Esophagus squamous epithelium (tissue), 5 donors: ENCODE results near the gene PLXNC1. TPM values are rescaled to one million over a fixed set of nuclear protein-coding genes. Genes with fewer than 3 reads are reported as not detected.
A peak's percentile ranks its signal among the peaks of the same experiment; 100 is the strongest.

Experiments
- DNase-seq: peaks from one replicate; lab custom pipeline; 2025; lab: John Stamatoyannopoulos, UW
- H3K27ac ChIP-seq, 4 donors: fragments of 200-600 bp; sonication (generic); one replicate each; pipeline ENCODE4 v1.5.1; 2016 to 2019; ENCODE audit warnings: mild to moderate bottlenecking in 1 of 4
- H3K27me3 ChIP-seq, 4 donors: fragments of 200-600 bp; sonication (generic); 1 replicate in 3 of 4; 2 replicates in 1 of 4; pipeline versions ENCODE4 v1.5.1 to v1.6.0; 2017 to 2021; ENCODE audit warnings: antibody characterized with exemption in 1 of 4
- H3K36me3 ChIP-seq, 3 donors: fragments of 200-600 bp; sonication (generic); one replicate each; pipeline ENCODE4 v1.5.1; 2016 to 2019
- H3K4me1 ChIP-seq, 3 donors: fragments of 200-600 bp; sonication (generic); one replicate each; pipeline ENCODE4 v1.5.1; 2017 to 2019
- H3K4me3 ChIP-seq, 4 donors: fragments of 200-600 bp; sonication (generic); 1 replicate in 3 of 4; 2 replicates in 1 of 4; pipeline ENCODE4 v1.5.1; 2016 to 2019; ENCODE audit warnings: mild to moderate bottlenecking in 2 of 4, moderate library complexity in 1 of 4
- H3K9me3 ChIP-seq, 3 donors: fragments of 200-600 bp; sonication (generic); one replicate each; pipeline ENCODE4 v1.5.1; 2016 to 2019
- POLR2A ChIP-seq, 4 donors: fragments of 450-650 bp; IDR thresholded peaks; one replicate each; pipeline ENCODE4 v1.6.1; 2017; ENCODE audit warnings: antibody characterized with exemption in 4 of 4, mild to moderate bottlenecking in 4 of 4, moderate library complexity in 3 of 4
- WGBS, 2 donors: methylation state at CpG; one replicate each; pipeline ENCODE4 v1.1.5; 2018; 5-methylcytosine and 5-hydroxymethylcytosine counted together
- intact Hi-C: fragments of 100-400 bp; cut with DNase I; formaldehyde crosslinking; loops from one replicate; pipeline ENCODE4 v1.15.0; 2022
- total RNA-seq, 4 donors: library from RNA; depleted of rRNA; stranded (reverse); fragments of >200 nt; gene quantifications; one replicate each; pipeline ENCODE4 v1.1.0, GENCODE V29; 2016
- TF ChIP-seq, protein P1 (sequence below), 6 experiments: fragments of 450-650 bp in 4 of 6; fragments of 200-600 bp in 2 of 6; sonication (generic) in 2 of 6; IDR thresholded peaks; one replicate each; pipeline ENCODE4 v1.5.1; 2016 to 2019; ENCODE audit warnings: antibody characterized with exemption in 6 of 6, mild to moderate bottlenecking in 4 of 6, moderate library complexity in 4 of 6
- donor health status: DM: yes; HTN: yes; CAD: no.

PLXNC1 gene
- total RNA-seq, 4 donors from 2014 or later = 1.0 to 6.7 (median 2.6) TPM

DNA sequence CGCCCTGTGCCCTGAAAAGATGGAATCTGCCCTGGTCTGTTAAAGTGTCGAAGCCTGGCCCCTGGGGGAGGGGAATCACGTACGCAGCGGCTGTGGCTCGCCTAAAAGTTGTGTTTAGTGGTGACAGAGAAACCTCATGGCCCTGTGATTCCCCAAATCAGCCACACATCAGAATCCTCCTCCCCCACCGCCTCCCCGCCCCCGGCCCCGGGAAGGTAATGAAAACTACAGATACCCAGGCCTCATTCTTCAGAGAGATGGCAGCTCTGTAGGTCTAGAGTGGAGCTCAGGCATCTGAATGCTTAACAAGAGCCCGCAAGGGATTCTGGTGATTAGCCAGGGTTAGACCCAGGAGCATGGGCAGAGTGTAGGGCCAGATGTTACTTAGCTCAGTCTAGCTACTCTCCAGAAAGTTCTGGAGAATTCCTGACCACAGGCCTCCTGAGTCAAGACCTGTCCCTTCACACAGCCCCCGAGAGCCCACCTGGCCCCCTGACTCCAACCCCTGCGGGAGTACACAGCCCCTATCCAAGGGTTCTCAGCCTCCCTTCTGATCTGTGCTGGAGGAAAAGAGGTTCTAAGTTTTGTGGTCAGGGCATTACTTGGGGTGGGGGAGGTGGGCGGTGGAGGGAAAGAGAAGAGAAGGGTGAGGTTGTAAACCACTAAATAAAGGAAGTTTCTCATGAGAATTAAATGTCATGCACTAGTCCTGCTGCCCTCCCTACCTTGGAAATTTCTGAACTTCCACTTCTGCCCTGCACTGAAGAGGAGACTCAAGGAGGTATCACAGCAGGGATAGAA, 114.8 kb downstream of the PLXNC1 start:
- intact Hi-C loops = no loop called here
- no peaks in the 10 kb centered on the region for H3K36me3 ChIP-seq
- WGBS, 2 donors = 41 to 86% methylated on average over 3 to 9 of the region's 14 CpGs
- H3K27me3 ChIP-seq = no peaks in the 10 kb centered on the region
- TF ChIP-seq POLR2A (IDR thresholded peaks at IDR 0.05) = no peak
- TF ChIP-seq, protein P1, sequence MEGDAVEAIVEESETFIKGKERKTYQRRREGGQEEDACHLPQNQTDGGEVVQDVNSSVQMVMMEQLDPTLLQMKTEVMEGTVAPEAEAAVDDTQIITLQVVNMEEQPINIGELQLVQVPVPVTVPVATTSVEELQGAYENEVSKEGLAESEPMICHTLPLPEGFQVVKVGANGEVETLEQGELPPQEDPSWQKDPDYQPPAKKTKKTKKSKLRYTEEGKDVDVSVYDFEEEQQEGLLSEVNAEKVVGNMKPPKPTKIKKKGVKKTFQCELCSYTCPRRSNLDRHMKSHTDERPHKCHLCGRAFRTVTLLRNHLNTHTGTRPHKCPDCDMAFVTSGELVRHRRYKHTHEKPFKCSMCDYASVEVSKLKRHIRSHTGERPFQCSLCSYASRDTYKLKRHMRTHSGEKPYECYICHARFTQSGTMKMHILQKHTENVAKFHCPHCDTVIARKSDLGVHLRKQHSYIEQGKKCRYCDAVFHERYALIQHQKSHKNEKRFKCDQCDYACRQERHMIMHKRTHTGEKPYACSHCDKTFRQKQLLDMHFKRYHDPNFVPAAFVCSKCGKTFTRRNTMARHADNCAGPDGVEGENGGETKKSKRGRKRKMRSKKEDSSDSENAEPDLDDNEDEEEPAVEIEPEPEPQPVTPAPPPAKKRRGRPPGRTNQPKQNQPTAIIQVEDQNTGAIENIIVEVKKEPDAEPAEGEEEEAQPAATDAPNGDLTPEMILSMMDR (IDR thresholded peaks at IDR 0.05) = no peak
- peak overlapping the region; percentile 59 to 89 (median 83) for H3K27ac ChIP-seq
- peak overlapping the region; percentile 48 to 67 (median 53) for H3K4me3 ChIP-seq
- no peak for DNase-seq
- peaks cover 3 to 64% (median 15%) of the 10 kb centered on the region in 3 donors for H3K4me1 ChIP-seq
- no peaks in the 10 kb centered on the region for H3K9me3 ChIP-seq

DNA sequence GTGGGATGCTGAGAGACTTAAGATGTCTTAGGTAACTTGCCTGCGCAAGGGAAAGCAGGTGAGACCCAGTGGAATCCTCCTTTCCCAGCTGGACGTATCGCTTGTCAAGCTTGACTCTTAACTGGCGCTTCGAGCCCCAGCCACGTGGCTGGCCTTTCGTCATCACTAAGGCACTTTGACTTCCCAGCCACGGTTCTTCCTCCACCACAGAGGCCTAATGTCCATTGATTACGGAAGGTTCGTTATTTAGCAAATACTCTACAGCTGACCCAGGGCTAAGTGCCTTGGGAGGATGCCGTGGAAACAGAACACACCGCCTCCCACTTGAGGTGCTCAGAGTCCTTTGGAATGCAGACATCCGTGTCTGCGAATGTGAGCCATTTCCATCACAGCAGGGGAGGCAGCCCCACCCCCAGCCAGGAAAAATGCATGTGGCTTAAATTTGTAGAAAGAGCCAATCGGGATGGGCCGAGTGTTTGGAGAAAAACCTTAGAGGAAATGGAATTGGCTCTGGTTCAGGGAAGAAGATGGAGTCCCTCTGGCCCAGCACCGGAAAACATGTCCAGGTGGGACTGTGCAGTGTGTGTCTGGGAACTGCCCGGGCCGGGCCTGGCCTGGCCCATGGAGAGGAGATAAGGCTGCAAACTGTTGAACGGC, 115.7 kb downstream of the PLXNC1 start:
- 70 to 77% methylated on average over 17 to 18 of the region's 20 CpGs for WGBS, 2 donors

DNA sequence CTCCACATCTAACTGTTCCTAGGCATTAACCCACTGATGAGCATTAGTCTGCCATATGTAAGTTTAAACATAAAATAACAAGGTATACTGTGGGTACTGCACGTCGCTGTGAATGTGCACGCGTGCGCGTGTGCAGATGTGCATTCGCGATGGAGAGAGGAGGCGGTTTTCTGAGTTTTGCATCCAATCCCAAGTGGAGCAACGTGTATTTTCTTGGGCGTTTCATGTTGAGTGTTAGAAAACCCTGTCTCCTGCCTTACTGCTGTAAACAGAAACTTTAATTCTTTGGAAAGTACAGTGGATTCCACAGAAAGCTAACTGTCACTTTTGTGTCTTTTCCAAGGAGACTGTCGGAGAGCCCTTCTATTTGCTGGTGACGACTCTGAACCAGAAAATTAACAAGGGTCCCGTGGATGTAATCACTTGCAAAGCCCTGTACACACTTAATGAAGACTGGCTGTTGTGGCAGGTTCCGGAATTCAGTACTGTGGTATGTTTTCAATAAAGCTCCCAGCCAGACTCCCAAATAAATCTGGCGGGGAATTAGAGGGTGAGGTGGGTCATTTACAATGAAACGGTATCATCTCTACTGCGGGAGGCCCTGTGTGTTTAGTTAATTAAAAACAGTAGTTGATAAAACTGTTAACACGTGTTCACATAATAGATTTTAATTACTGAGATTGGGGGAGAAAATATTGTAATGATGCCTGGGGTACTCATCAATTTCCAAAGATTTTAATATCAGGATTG, 116.5 kb downstream of the PLXNC1 start:
- Histone ChIP-seq H3K27me3 (no peaks in the 10 kb centered on the region), H3K9me3 (no peaks in the 10 kb centered on the region), H3K27ac (no peak overlapping the region), H3K4me1 (peaks cover 3 to 70% (median 15%) of the 10 kb centered on the region in 3 donors), H3K4me3 (no peak overlapping the region), H3K36me3 (no peaks in the 10 kb centered on the region)
- DNase-seq = no peak
- 86 to 89% methylated on average over 18 of the region's 19 CpGs for WGBS, 2 donors
- intact Hi-C loops = no loop called here
- TF ChIP-seq, protein P1 (IDR thresholded peaks at IDR 0.05) = no peak
- TF ChIP-seq POLR2A (IDR thresholded peaks at IDR 0.05) = no peak

More for the DNA sequence above, 115.7 kb downstream of the PLXNC1 start:
- no peak for DNase-seq
- H3K36me3 ChIP-seq = no peaks in the 10 kb centered on the region
- no peaks in the 10 kb centered on the region for H3K27me3 ChIP-seq
- no peaks in the 10 kb centered on the region for H3K9me3 ChIP-seq
- no peak overlapping the region for H3K4me3 ChIP-seq
- peak overlapping the region in 2 of 4 donors; percentile 83 to 89 for H3K27ac ChIP-seq
- peaks cover 3 to 70% (median 15%) of the 10 kb centered on the region in 3 donors for H3K4me1 ChIP-seq
- TF ChIP-seq, protein P1 (IDR thresholded peaks at IDR 0.05) = no peak
- no peak for TF ChIP-seq POLR2A (IDR thresholded peaks at IDR 0.05)
- intact Hi-C loops = no loop called here

DNA sequence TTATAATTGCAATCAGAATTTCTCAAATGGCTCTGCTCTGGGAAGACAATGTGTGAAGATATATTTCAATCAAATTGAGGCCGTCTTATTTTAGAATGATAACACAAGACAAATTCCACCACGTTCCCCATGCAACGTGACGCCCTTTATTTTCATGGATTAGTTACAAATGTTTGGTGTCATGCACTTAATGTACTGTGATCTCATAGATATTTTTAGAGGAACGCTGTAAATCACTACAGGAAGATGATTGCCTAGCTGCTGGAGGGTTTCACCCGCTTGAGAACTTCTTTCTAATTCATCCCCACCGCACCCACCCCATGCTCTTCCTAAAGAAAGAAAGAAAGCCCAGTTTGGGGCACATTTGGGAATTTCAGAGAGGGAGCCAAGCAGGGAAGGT, 117.2 kb downstream of the PLXNC1 start:
- intact Hi-C loops = no loop called here
- no peak for DNase-seq
- Histone ChIP-seq H3K36me3 (no peaks in the 10 kb centered on the region), H3K27ac (peak overlapping the region in 1 of 4 donors; percentile 75), H3K4me3 (no peak overlapping the region), H3K4me1 (peaks cover 3 to 70% (median 15%) of the 10 kb centered on the region in 3 donors), H3K9me3 (no peaks in the 10 kb centered on the region), H3K27me3 (no peaks in the 10 kb centered on the region)
- 81% methylated on average over 7 of the region's 7 CpGs for WGBS, 2 donors
- TF ChIP-seq POLR2A (IDR thresholded peaks at IDR 0.05) = no peak
- TF ChIP-seq, protein P1 (IDR thresholded peaks at IDR 0.05) = no peak
